Progenitor cell of endocrine pancreas (in vitro differentiated cells): ENCODE measurements around the gene FLNC. TPM values are rescaled to one million over a fixed set of nuclear protein-coding genes. Genes with fewer than 3 reads are reported as not detected.

Experiments
- DNase-seq: peaks from one replicate; pipeline ENCODE4 v3.0.0; 2021; ENCODE audit warnings: low spot score; ENCODE audit not compliant: unreplicated experiment
- H3K27ac Mint-ChIP-seq: 2 replicates; pipeline ENCODE4 v1.8.0; 2021; ENCODE audit warnings: mild to moderate bottlenecking, moderate library complexity, mixed read lengths
- H3K27me3 Mint-ChIP-seq: 2 replicates; pipeline ENCODE4 v1.8.0; 2021; ENCODE audit warnings: mixed read lengths
- H3K36me3 Mint-ChIP-seq: 2 replicates; pipeline ENCODE4 v1.8.0; 2022; ENCODE audit warnings: mixed read lengths; ENCODE audit not compliant: insufficient read depth
- H3K4me1 Mint-ChIP-seq: 2 replicates; pipeline ENCODE4 v1.8.0; 2021; ENCODE audit warnings: low read depth, mixed read lengths
- H3K4me3 Mint-ChIP-seq: 2 replicates; pipeline ENCODE4 v1.8.0; 2021; ENCODE audit warnings: low read depth, mild to moderate bottlenecking, moderate library complexity, mixed read lengths
- H3K9me3 Mint-ChIP-seq: 2 replicates; pipeline ENCODE4 v1.8.0; 2021; ENCODE audit warnings: low read depth, mixed read lengths
- CTCF ChIP-seq: fragments of 200-600 bp; sonication (generic); IDR thresholded peaks from one replicate; pipeline ENCODE4 v1.5.0; 2021; ENCODE audit warnings: antibody characterized with exemption, mild to moderate bottlenecking; ENCODE audit not compliant: unreplicated experiment
- total RNA-seq: library from RNA; stranded (reverse); gene quantifications from 2 replicates; pipeline ENCODE4 v1.2.1, GENCODE V29; 2021

FLNC gene
- total RNA-seq, 1 donor from 2014 or later, result 6.9 TPM

GRCh38 chr7:128839751-128840177, 9.6 kb downstream of the FLNC start:
- Mint-ChIP-seq H3K4me3 (no peak overlapping the region), H3K27me3 (peaks cover 2% of the 10 kb centered on the region), H3K36me3 (no peaks in the 10 kb centered on the region), H3K4me1 (no peaks in the 10 kb centered on the region), H3K9me3 (no peaks in the 10 kb centered on the region), H3K27ac (no peak overlapping the region)
- no peak for DNase-seq
- TF ChIP-seq CTCF, result no peak

- Mint-ChIP-seq H3K4me3 (no peak overlapping the region), H3K36me3 (no peaks in the 10 kb centered on the region), H3K4me1 (no peaks in the 10 kb centered on the region), H3K9me3 (no peaks in the 10 kb centered on the region), H3K27ac (no peak overlapping the region), H3K27me3 (no peaks in the 10 kb centered on the region)
- no peak for DNase-seq
- TF ChIP-seq CTCF, result no peak
Measured at GRCh38 chr7:128840326-128841170, 10.3 kb downstream of the FLNC start.

GRCh38 chr7:128841171-128841690, 11.0 kb downstream of the FLNC start:
- Mint-ChIP-seq H3K9me3 (no peaks in the 10 kb centered on the region), H3K4me3 (no peak overlapping the region)

GRCh38 chr7:128841921-128842673, 11.9 kb downstream of the FLNC start:
- Mint-ChIP-seq H3K27me3 (no peaks in the 10 kb centered on the region), H3K27ac (no peak overlapping the region), H3K4me3 (no peak overlapping the region), H3K36me3 (no peaks in the 10 kb centered on the region), H3K9me3 (no peaks in the 10 kb centered on the region), H3K4me1 (no peaks in the 10 kb centered on the region)
- DNase-seq, result no peak
- peak; percentile 71 for TF ChIP-seq CTCF

More at GRCh38 chr7:128841171-128841690, 11.0 kb downstream of the FLNC start:
- Mint-ChIP-seq H3K27me3 (no peaks in the 10 kb centered on the region), H3K27ac (no peak overlapping the region), H3K36me3 (no peaks in the 10 kb centered on the region), H3K4me1 (no peaks in the 10 kb centered on the region)
- DNase-seq, result no peak
- no peak for TF ChIP-seq CTCF
